ENCODE measurements around the gene QKI.

GRCh38 chr6:163490826-163491577, 76.5 kb downstream of the QKI start:
- TF ChIP-seq POLR2A (IDR thresholded peaks at IDR 0.05) (no peak), CTCF (IDR thresholded peaks at IDR 0.05) (no peak)
